ENCODE measurements around the gene OCRL.

DNA sequence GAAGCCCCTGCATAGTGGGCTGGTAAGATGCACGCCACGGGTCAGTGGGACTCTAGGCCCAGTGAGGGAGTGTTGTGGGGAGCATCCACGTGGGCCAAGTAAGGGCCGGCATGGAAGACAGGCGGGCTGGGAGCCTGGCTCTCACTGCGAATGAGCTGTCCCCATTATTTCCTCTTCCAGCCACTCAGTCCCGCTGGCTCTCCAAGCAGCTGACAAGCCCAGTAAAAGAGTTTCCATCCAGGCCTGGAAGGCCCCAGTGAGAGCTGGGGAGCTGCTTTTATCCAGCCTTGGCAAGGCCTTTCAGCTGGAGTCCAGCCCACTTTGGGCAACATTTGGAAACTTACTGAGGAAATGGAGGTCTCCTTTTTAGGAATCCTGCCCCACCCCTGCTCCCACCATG is 89.8 kb downstream of the OCRL start:
- TF ChIP-seq CTCF (IDR thresholded peaks at IDR 0.05): no peak
- TF ChIP-seq POLR2A (IDR thresholded peaks at IDR 0.05): no peak

Data from uterus (tissue), 2 donors.